ENCODE measurements around the gene SCYL2.

SCYL2 gene

GRCh38 chr12:100266835-100267602, at the start of gene SCYL2, which contains the start of gene DEPDC4:
TSS of gene SCYL2 (plus strand) at chr12:100267177. CDS start at chr12:100282971, 15,794 bp downstream.
TSS of gene DEPDC4 (minus strand) at chr12:100267079. CDS start at chr12:100267076, 3 bp downstream.
- CTCF ChIA-PET: interaction anchor here (0.5 to 1.7 kb wide), 5 partner anchors 45 to 289 kb away, joined by 3 to 8 read pairs (median 3); no protein-coding TSS in a partner anchor
- Histone ChIP-seq H3K4me1 (ENCODE audit: control insufficient read depth, insufficient read depth, low read length) (peaks cover 6% of the 10 kb centered on the region; the same call in 1 of the 2 replicates), H3K4me3 (ENCODE audit: low read depth, low read length) (peak within 1 kb of the TSS; percentile 68), H3K36me3 (ENCODE audit: control insufficient read depth in 2 of 2, insufficient read depth in 1 of 2, low read length in 2 of 2) (no peaks in the 10 kb centered on the region), H3K9me3 (ENCODE audit: control insufficient read depth, insufficient read depth, low read depth, low read length) (no peaks in the 10 kb centered on the region), H3K27ac (ENCODE audit: extremely low read depth, low read depth, low read length) (peak within 1 kb of the TSS; percentile 93)
- POLR2A ChIA-PET: interaction anchor here (0.6 to 2.6 kb wide), 15 partner anchors 9 to 1285 kb away, joined by 3 to 11 read pairs (median 3); partner anchors contain the start of genes ACTR6, ARL1 and GAS2L3
- TF ChIP-seq, protein P1, sequence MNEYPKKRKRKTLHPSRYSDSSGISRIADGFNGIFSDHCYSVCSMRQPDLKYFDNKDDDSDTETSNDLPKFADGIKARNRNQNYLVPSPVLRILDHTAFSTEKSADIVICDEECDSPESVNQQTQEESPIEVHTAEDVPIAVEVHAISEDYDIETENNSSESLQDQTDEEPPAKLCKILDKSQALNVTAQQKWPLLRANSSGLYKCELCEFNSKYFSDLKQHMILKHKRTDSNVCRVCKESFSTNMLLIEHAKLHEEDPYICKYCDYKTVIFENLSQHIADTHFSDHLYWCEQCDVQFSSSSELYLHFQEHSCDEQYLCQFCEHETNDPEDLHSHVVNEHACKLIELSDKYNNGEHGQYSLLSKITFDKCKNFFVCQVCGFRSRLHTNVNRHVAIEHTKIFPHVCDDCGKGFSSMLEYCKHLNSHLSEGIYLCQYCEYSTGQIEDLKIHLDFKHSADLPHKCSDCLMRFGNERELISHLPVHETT (tag by site-specific recombination; IDR thresholded peaks at IDR 0.05): 0 out of 2 replicates have a peak, but pooled peaks have one; percentile 23
- TF ChIP-seq GLI4 (tag by site-specific recombination; IDR thresholded peaks at IDR 0.05) (no peak), ZNF830 (tag by site-specific recombination; IDR thresholded peaks at IDR 0.05; ENCODE audit: low read depth) (no peak), ZNF626 (tag by site-specific recombination; IDR thresholded peaks at IDR 0.05) (no peak), ZNF580 (tag by site-specific recombination; IDR thresholded peaks at IDR 0.05) (no peak), ZNF660 (tag by site-specific recombination; IDR thresholded peaks at IDR 0.05) (0 out of 2 replicates have a peak, but pooled peaks have one; percentile 29), ZNF350 (tag by site-specific recombination; IDR thresholded peaks at IDR 0.05) (no peak), GLI2 (tag by site-specific recombination; IDR thresholded peaks at IDR 0.05; ENCODE audit: borderline replicate concordance, low read depth) (no peak), ZNF140 (tag by site-specific recombination; IDR thresholded peaks at IDR 0.05) (no peak), ZNF777 (tag by site-specific recombination; IDR thresholded peaks at IDR 0.05; ENCODE audit: borderline replicate concordance) (no peak), PATZ1 (tag by site-specific recombination; IDR thresholded peaks at IDR 0.05) (peak; percentile 96), ZNF521 (tag by site-specific recombination; IDR thresholded peaks at IDR 0.05) (no peak), ZNF280D (tag by site-specific recombination; IDR thresholded peaks at IDR 0.05) (no peak), ZIC2 (tag by site-specific recombination; IDR thresholded peaks at IDR 0.05) (no peak), ZNF776 (tag by site-specific recombination; IDR thresholded peaks at IDR 0.05; ENCODE audit: borderline replicate concordance) (no peak), ZNF610 (tag by site-specific recombination; IDR thresholded peaks at IDR 0.05; ENCODE audit: borderline replicate concordance) (0 out of 2 replicates have a peak, but pooled peaks have one; percentile 17), ZNF426 (tag by site-specific recombination; IDR thresholded peaks at IDR 0.05) (no peak), FEZF1 (tag by site-specific recombination; IDR thresholded peaks at IDR 0.05) (no peak)
- TF ChIP-seq, protein P2, sequence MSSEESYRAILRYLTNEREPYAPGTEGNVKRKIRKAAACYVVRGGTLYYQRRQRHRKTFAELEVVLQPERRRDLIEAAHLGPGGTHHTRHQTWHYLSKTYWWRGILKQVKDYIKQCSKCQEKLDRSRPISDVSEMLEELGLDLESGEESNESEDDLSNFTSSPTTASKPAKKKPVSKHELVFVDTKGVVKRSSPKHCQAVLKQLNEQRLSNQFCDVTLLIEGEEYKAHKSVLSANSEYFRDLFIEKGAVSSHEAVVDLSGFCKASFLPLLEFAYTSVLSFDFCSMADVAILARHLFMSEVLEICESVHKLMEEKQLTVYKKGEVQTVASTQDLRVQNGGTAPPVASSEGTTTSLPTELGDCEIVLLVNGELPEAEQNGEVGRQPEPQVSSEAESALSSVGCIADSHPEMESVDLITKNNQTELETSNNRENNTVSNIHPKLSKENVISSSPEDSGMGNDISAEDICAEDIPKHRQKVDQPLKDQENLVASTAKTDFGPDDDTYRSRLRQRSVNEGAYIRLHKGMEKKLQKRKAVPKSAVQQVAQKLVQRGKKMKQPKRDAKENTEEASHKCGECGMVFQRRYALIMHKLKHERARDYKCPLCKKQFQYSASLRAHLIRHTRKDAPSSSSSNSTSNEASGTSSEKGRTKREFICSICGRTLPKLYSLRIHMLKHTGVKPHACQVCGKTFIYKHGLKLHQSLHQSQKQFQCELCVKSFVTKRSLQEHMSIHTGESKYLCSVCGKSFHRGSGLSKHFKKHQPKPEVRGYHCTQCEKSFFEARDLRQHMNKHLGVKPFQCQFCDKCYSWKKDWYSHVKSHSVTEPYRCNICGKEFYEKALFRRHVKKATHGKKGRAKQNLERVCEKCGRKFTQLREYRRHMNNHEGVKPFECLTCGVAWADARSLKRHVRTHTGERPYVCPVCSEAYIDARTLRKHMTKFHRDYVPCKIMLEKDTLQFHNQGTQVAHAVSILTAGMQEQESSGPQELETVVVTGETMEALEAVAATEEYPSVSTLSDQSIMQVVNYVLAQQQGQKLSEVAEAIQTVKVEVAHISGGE (tag by site-specific recombination; conservative IDR thresholded peaks at IDR 0.05; ENCODE audit: low read depth): peak; percentile 84
- TF ChIP-seq, protein P3, sequence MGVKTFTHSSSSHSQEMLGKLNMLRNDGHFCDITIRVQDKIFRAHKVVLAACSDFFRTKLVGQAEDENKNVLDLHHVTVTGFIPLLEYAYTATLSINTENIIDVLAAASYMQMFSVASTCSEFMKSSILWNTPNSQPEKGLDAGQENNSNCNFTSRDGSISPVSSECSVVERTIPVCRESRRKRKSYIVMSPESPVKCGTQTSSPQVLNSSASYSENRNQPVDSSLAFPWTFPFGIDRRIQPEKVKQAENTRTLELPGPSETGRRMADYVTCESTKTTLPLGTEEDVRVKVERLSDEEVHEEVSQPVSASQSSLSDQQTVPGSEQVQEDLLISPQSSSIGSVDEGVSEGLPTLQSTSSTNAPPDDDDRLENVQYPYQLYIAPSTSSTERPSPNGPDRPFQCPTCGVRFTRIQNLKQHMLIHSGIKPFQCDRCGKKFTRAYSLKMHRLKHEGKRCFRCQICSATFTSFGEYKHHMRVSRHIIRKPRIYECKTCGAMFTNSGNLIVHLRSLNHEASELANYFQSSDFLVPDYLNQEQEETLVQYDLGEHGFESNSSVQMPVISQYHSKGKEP (tag by site-specific recombination; IDR thresholded peaks at IDR 0.05): no peak

Data from HEK293 (cell line).